Measurements from ENCODE around the gene INHBB.

INHBB gene

GRCh38 chr2:120360307-120360855 lies 14.4 kb downstream of the INHBB start:
- no peak for DNase-seq

- no peak for DNase-seq
These were observed 17.0 kb downstream of the INHBB start for GRCh38 chr2:120362926-120363325.

DNA sequence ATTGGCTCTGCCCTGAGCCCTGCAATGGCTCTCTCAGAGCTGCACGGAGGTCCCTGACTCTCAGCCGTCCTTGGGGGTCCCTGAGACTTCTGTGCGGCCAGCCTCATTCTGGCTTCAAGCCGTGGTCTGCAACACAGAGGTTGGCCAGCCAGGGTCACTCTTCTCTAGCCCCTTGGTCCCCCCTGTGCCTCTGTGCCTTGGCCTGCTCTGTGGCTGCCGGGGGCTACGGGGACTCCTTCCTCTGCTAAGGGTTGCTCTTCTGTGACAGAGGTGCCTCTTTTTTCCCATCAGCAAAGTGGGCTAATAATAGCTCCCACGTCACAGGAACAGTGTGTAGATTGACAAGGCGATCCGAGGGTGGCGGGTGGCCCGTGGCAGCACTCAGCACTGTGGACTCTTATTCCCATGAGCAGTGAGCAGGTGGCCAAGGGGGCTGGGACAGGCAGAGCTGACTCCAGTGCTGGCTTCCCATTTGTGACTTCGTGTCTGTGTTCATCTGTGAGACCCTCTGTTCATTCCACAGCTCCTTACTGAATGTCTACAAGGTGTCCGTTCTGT lies 19.4 kb downstream of the INHBB start:
- no peak for DNase-seq

- no peak for DNase-seq
These were observed 20.8 kb downstream of the INHBB start for GRCh38 chr2:120366698-120367097.

DNA sequence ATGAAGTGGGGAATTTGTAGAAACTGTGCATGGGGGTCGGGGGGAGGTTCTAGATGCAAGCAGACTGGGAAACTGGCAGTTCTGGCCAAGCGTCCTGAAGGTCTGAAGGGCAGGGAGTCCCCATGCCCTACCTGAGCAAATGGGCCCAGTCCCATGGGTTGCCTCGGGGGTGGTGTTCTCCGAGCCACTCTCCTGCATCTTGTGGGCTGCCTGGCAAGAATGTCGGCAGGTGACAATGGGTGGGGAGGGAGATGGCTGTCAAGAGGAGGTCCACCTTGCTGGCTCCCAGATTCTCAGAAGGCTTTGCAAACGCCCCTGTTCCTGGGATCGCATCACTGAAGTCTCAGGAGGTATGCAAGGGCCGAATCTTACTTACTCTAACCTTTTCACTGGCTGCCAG lies 21.3 kb downstream of the INHBB start:
- DNase-seq: no peak

- DNase-seq: peak; percentile 46
These were observed 21.7 kb downstream of the INHBB start for GRCh38 chr2:120367649-120368048.

DNA sequence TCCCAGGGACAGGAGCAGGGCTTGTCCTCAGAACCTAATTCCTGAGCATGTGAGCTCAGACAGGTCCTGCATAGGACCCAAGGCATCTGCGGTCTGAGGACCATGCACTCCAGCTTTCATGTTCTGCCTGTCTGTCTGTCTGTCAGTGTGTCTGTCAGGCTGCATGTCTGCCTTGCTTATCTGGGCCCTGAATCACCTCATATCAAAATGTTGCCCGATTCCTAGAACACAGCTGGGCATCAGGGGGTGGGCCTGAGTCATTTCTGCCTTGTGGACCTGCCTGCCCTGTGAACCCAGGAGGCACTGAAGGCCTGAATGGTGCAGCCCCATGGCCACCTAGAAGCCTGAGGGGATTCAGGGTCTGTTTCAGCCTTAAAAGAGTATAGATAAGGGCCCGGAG lies 22.1 kb downstream of the INHBB start:
- no peak for DNase-seq

- DNase-seq: no peak
These were observed 23.3 kb downstream of the INHBB start for GRCh38 chr2:120369250-120369649.

GRCh38 chr2:120371969-120372625 lies 26.2 kb downstream of the INHBB start:
- no peak for DNase-seq

DNA sequence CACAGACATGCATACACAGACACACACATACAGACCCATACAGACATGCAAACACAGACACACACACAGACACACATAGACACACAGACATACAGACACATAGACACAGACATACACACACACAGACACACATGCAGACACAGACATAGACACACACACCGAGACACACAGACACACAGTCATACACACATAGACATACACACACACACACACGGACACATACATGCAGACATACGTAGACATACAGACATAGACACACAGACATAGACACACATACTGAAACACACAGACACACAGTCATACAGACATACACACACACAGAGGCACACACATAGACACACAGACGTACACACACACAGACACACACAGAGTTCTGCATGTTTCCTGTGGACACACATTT lies 26.9 kb downstream of the INHBB start:
- DNase-seq: no peak

DNA sequence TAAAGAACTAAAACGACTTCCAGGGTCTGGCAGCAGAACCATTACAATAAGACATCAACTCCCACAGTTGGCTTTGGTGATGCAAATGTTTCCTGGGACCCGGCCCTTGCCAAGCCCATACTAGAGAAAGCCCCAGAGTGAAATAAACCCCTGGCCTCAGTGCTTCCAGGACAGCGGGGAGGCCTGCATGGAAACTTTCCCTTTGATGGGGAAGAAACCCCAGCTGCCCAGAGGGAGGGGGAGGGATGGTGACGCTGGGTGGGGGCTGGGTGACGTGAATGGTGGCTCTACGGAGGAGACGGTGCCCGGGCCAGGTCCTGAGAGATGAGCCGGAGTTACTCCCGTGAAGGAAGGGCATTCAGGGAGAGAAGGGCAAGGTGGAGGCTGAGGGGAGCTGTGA lies 27.5 kb downstream of the INHBB start:
- DNase-seq: no peak

- DNase-seq: no peak
These were observed 28.9 kb downstream of the INHBB start for GRCh38 chr2:120374821-120375220.

- DNase-seq: no peak
These were observed 29.5 kb downstream of the INHBB start for GRCh38 chr2:120375251-120376020.

DNA sequence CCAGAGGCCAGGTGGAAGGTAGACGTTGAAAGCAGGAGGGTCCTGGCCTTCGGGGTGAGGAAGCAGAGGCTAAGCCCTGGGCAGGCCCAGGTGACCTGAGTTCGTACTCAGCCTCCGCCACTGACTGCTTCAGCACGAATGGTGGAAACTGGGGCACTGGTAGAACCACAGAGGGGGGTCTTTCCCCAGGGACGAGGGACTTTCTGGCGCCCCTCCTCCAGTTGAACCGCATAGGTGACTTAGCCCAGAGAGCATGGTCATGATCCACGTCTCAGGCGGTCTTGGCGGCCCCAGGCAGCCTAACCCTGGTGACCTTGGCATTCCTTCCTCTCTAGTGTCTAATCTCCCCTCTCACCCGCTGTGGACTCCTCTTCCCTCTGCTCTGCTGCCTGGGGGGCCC lies 30.2 kb downstream of the INHBB start:
- DNase-seq: no peak

DNA sequence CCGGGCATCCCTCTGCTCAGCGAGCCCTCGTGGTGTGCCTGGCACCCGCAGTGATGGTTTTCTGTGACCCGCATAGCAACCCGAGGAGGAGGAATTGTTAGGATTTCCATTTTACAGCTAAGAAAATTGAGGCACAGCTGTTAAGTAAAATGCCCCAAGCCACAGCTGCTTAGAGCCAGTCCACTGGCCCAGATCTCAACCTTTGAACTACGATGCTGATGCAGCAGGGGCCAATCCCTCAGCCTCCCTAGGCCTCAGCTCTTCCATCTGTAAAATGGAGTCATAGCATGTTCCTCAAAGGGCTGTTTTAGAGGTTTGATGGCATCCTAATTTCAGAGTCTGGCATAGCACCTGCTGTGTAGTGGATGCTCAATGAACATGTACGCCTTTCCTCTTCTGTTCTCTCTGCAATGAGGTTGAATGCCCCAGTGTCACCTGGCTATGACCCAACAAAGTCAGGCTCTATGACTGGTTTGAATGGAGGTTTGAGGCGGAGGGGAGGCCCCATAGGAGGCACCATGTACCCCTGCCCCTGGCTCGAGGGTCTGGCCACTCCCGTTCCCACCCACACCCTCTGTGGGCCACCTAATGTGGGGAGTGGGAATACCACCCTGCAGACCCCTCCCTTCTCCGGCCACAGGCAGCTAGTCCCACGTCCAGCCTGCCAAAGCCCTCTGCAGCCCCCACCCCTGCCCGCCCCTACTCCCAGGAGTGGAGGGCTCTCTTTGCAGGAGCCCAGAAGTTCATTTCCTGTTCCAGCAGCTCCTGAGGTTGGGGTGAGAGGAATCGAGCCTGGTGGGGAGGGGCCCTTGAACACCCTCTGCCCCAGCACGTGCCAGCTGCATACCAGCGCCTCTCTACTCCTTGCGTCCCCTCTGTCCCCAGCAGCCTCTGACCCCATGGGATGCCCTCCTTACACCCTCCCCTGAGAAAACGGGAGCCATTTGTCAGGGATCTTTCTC lies 31.0 kb downstream of the INHBB start:
- DNase-seq: no peak

- no peak for DNase-seq
These were observed 32.7 kb downstream of the INHBB start for GRCh38 chr2:120378605-120379004.

DNA sequence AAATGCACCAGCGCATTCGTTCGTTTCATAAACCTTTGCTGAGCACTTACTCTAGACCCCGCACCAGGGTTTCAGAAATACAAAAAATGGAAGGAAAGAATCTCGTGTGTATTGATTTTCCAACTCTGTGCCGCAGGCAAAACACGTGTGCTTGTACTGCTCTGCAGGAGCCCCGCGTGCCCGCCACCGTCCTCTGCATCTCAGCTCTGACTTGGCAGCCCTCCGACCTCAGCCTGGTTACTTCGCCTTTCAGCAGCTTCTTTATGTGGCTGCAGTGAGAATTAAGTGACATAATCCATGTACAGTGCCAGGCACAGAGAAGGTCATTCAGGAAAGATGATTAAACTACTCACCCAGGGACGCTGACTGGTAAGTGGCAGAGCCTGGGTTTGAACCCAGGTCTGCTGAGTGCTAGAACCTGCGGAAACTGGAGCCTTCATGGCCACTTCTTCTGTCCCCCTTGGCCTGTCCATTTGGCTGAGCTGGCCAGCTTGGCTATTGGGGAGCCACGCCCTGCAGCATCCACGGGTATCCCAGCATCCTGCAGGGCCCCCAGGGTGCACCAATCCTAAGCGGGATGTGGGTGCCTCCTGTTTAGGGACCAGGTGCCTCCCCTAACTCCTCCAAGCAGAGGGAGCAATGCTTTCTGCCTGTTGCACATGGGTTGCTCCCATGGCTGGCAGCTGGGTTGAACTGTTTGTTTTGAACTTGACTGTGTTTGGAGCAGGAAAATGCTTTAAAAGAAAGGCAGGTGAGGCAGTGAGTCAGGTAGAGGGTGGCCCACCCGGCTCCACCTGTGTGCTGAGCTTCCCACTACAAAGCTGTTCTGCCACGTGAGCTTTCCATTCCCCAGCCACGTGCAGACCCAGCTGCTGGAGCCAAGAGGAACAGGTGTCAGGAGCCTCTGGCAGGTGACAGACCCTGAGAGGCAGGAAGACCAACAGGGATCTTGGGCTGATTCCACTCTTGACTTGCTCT lies 34.3 kb downstream of the INHBB start:
- DNase-seq: no peak

- DNase-seq: no peak
These were observed 35.3 kb downstream of the INHBB start for GRCh38 chr2:120381192-120381591.

DNA sequence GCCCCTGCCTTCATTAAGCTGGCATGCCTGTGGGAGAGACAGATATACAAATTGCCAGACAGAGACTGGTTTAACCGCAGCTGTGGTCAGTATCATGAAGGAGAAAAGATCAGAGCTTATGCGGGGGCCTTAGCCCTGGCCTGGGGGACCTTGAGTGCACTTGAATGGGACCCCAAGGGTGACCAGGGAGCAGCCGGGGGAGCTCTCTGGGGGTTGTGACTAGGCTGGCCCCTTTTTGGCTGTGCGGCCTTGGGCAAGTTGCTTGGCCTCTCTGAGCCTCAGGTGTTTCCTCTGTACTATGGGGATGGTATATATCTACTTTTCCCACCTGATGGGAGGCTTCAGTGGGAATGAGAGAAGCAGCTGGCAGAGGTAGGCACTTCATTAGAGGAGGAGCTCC lies 35.7 kb downstream of the INHBB start:
- no peak for DNase-seq

DNA sequence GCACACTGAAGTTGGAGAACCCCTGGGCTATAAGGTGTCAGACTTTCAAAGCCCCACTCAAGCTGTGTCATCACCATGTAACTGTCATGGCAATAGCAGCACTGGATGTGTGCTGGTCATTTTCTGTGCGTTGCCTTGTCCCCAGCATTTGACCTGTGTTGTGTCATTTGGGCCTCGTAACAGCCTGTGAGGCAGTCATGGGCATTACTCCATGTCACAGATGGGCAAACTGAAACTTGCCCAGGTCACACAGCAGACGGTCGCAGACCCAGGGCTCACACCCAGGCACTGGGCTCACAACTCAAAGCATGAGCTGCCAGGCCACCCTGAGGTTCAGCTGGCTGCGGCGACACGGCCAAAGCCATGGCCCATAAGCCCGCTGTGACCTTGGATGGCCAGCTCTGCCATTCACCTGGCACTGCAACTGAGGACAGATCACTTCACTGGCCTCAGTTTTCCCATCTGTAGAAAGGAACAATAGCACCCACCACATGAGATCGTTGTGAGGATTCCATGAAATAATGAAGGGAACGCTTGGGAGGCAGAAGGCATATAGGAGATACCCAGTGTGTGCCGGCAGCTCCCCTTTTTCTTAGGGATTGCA lies 36.7 kb downstream of the INHBB start:
- DNase-seq: no peak

DNA sequence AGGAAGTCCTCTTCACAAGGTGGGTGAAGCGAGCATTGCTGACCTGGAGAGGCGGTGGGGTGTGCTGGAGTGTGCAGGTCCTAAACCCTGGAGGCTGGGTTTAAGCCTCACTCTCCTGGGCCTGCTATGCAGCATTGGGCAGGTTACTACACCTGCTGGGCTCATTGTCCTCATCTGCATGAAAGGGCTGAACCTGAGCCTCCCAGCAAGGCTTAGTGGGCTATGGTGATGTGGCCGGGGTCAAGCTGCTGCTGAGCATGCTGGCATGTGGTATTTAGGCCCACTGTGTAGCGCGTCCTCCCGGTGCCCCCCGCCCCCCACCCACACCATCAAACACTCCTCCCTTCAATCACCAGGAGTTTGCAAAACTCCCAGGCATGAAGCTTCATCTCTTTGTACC lies 37.3 kb downstream of the INHBB start:
- DNase-seq: no peak
